Measurements from ENCODE around the gene LEF1.

DNA sequence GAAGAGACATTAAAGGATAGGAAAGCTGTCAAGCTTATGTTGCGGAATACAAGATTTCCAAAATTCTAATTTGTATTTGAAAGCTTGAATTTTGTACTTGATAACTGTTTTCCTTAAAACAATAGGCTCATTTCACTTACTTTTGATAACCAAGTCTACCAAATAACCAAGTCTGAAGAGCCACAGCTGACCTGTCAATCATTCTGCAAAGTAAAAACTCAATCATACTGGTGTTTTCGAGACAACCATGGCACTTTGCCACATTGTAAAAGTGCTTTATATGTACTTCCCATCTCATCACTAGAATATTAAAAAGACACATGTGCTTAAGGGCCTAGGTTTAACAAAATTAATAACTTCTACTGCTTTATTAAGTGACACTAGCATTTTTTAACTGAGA lies 47.9 kb downstream of the LEF1 start:
- TF ChIP-seq, protein P1, sequence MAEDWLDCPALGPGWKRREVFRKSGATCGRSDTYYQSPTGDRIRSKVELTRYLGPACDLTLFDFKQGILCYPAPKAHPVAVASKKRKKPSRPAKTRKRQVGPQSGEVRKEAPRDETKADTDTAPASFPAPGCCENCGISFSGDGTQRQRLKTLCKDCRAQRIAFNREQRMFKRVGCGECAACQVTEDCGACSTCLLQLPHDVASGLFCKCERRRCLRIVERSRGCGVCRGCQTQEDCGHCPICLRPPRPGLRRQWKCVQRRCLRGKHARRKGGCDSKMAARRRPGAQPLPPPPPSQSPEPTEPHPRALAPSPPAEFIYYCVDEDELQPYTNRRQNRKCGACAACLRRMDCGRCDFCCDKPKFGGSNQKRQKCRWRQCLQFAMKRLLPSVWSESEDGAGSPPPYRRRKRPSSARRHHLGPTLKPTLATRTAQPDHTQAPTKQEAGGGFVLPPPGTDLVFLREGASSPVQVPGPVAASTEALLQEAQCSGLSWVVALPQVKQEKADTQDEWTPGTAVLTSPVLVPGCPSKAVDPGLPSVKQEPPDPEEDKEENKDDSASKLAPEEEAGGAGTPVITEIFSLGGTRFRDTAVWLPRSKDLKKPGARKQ (CRISPR knock-in tag; IDR thresholded peaks at IDR 0.05) = no peak
- TF ChIP-seq TAF1 (IDR thresholded peaks at IDR 0.05; ENCODE audit: control insufficient read depth, extremely low read depth, insufficient read depth, low read length, severe bottlenecking) (no peak), MAZ (CRISPR knock-in tag; conservative IDR thresholded peaks at IDR 0.05 in 1 of 2, IDR thresholded peaks at IDR 0.05 in 1 of 2) (no peak), RBM22 (IDR thresholded peaks at IDR 0.05; ENCODE audit: low read depth, low read length, poor library complexity, severe bottlenecking) (no peak), ATF7 (IDR thresholded peaks at IDR 0.05) (no peak)
- TF ChIP-seq, protein P2, sequence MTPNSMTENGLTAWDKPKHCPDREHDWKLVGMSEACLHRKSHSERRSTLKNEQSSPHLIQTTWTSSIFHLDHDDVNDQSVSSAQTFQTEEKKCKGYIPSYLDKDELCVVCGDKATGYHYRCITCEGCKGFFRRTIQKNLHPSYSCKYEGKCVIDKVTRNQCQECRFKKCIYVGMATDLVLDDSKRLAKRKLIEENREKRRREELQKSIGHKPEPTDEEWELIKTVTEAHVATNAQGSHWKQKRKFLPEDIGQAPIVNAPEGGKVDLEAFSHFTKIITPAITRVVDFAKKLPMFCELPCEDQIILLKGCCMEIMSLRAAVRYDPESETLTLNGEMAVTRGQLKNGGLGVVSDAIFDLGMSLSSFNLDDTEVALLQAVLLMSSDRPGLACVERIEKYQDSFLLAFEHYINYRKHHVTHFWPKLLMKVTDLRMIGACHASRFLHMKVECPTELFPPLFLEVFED (CRISPR knock-in tag; conservative IDR thresholded peaks at IDR 0.05) = no peak

All from K562 (cell line).